GM23338 (cell line): Measurements from ENCODE around the gene CTNNA2. TPM values are rescaled to one million over a fixed set of nuclear protein-coding genes. Genes with fewer than 3 reads are reported as not detected.
A peak's percentile ranks its signal among the peaks of the same experiment; 100 is the strongest.

ENCODE experiments used
- ATAC-seq: fragments of 200-7000 bp; cut with Tn5 transposase; 3 replicates; pipeline ENCODE4 v1.9.1; 2020
- DNase-seq: peaks from one replicate; pipeline ENCODE4 v3.0.0-alpha.2; 2015; ENCODE audit warnings: low spot score
- H2AFZ ChIP-seq: fragments of 200-600 bp; sonication (generic); 2 replicates; pipeline ENCODE4 v1.8.0; 2016; ENCODE audit warnings: antibody characterized with exemption, mild to moderate bottlenecking, moderate library complexity
- H3F3A ChIP-seq: fragments of 200-600 bp; sonication (generic); replicated peaks from 2 replicates; pipeline ENCODE4 v1.8.0; 2017; ENCODE audit warnings: antibody characterized with exemption, mixed run types, low read depth
- H3K27ac ChIP-seq: fragments of 200-600 bp; sonication (generic); 2 replicates; pipeline ENCODE4 v1.6.1; 2016; ENCODE audit warnings: low read depth
- H3K27me3 ChIP-seq: fragments of 200-600 bp; sonication (generic); 2 replicates; pipeline ENCODE4 v1.8.0; 2016; ENCODE audit warnings: mild to moderate bottlenecking, mixed run types, moderate library complexity; ENCODE audit not compliant: insufficient read depth
- H3K36me3 ChIP-seq: fragments of 200-600 bp; sonication (generic); 2 replicates; pipeline ENCODE4 v1.8.0; 2016; ENCODE audit warnings: mild to moderate bottlenecking; ENCODE audit not compliant: insufficient read depth
- H3K4me1 ChIP-seq: fragments of 200-600 bp; sonication (generic); 2 replicates; pipeline ENCODE4 v1.8.0; 2016; ENCODE audit warnings: mild to moderate bottlenecking, moderate library complexity; ENCODE audit not compliant: insufficient read depth
- H3K4me2 ChIP-seq: fragments of 200-600 bp; sonication (generic); 2 replicates; pipeline ENCODE4 v1.7.1; 2017; ENCODE audit warnings: mixed run types
- H3K4me3 ChIP-seq: fragments of 200-600 bp; sonication (generic); 2 replicates; pipeline ENCODE4 v1.6.1; 2016; ENCODE audit warnings: mixed run types
- H3K79me2 ChIP-seq: fragments of 200-600 bp; sonication (generic); replicated peaks from 2 replicates; pipeline ENCODE4 v1.8.0; 2017; ENCODE audit warnings: mild to moderate bottlenecking; ENCODE audit not compliant: insufficient read depth
- H3K9me2 ChIP-seq: fragments of 200-600 bp; sonication (generic); 2 replicates; pipeline ENCODE4 v1.8.0; 2017; ENCODE audit not compliant: insufficient read depth
- H4K20me1 ChIP-seq: fragments of 200-600 bp; sonication (generic); replicated peaks from 2 replicates; pipeline ENCODE4 v1.8.0; 2017; ENCODE audit warnings: mild to moderate bottlenecking; ENCODE audit not compliant: insufficient read depth
- H3K27ac Mint-ChIP-seq: 2 replicates; pipeline ENCODE4 v1.8.0; 2020; ENCODE audit warnings: inconsistent platforms, mild to moderate bottlenecking, moderate library complexity, mixed read lengths
- H3K27me3 Mint-ChIP-seq: 3 replicates; pipeline ENCODE4 v1.8.0; 2022; ENCODE audit warnings: low read depth, mild to moderate bottlenecking, moderate library complexity, mixed read lengths, inconsistent platforms; ENCODE audit not compliant: insufficient read depth, poor library complexity
- H3K36me3 Mint-ChIP-seq: 3 replicates; pipeline ENCODE4 v1.8.0; 2021; ENCODE audit warnings: low read depth, mild to moderate bottlenecking, inconsistent platforms, moderate library complexity, mixed read lengths
- H3K4me1 Mint-ChIP-seq: 3 replicates; pipeline ENCODE4 v1.8.0; 2020; ENCODE audit warnings: mild to moderate bottlenecking, inconsistent platforms, mixed read lengths
- H3K4me3 Mint-ChIP-seq: 3 replicates; pipeline ENCODE4 v1.8.0; 2021; ENCODE audit warnings: moderate library complexity, mild to moderate bottlenecking, inconsistent platforms, mixed read lengths
- H3K9me3 Mint-ChIP-seq: 3 replicates; pipeline ENCODE4 v1.8.0; 2020; ENCODE audit warnings: moderate library complexity, mild to moderate bottlenecking, inconsistent platforms, mixed read lengths
- CREB1 ChIP-seq: fragments of 250-450 bp; sonication (Bioruptor Pico); IDR thresholded peaks from 2 replicates; pipeline ENCODE4 v1.5.0; 2020; ENCODE audit warnings: low read depth, mild to moderate bottlenecking, moderate library complexity
- CTCF ChIP-seq, 2 experiments: fragments of 200-600 bp in 1 of 2; sonication (generic) in 1 of 2; conservative IDR thresholded peaks; 2 replicates each; pipeline versions ENCODE4 v1.5.1 to v1.6.1; 2016 to 2017; ENCODE audit warnings: antibody characterized with exemption in 2 of 2, low read depth in 2 of 2, mild to moderate bottlenecking in 2 of 2, moderate library complexity in 1 of 2
- ETS1 ChIP-seq: IDR thresholded peaks from 2 replicates; pipeline ENCODE4 v1.6.1; 2016; ENCODE audit warnings: antibody characterized with exemption
- EZH2 ChIP-seq: fragments of 200-600 bp; sonication (generic); IDR thresholded peaks from one replicate; pipeline ENCODE4 v1.8.0; 2017; ENCODE audit warnings: antibody characterized with exemption, mild to moderate bottlenecking, low read depth; ENCODE audit not compliant: unreplicated experiment
- EZH2phosphoT487 ChIP-seq: fragments of 200-600 bp; sonication (generic); IDR thresholded peaks from one replicate; pipeline ENCODE4 v1.8.1; 2018; ENCODE audit warnings: antibody characterized with exemption; ENCODE audit not compliant: unreplicated experiment
- JUNB ChIP-seq: IDR thresholded peaks from one replicate; pipeline ENCODE4 v1.6.1; 2016; ENCODE audit warnings: antibody characterized with exemption; ENCODE audit not compliant: unreplicated experiment
- NANOG ChIP-seq: IDR thresholded peaks from 2 replicates; pipeline ENCODE4 v1.6.1; 2016; ENCODE audit warnings: antibody characterized with exemption, borderline replicate concordance
- POLR2AphosphoS5 ChIP-seq: IDR thresholded peaks from 2 replicates; pipeline ENCODE4 v1.6.1; 2016; ENCODE audit warnings: antibody characterized with exemption, low read depth
- REST ChIP-seq: IDR thresholded peaks from one replicate; pipeline ENCODE4 v1.6.1; 2018; ENCODE audit warnings: antibody characterized with exemption; ENCODE audit not compliant: unreplicated experiment
- STAT1 ChIP-seq: IDR thresholded peaks from one replicate; pipeline ENCODE4 v1.6.1; 2016; ENCODE audit warnings: antibody characterized with exemption; ENCODE audit not compliant: unreplicated experiment
- ZNF114 ChIP-seq: fragments of 250-450 bp; sonication (Bioruptor Pico); IDR thresholded peaks from 2 replicates; pipeline ENCODE4 v1.5.0; 2020; ENCODE audit warnings: mild to moderate bottlenecking, moderate library complexity
- ZNF331 ChIP-seq: fragments of 250-450 bp; sonication (Bioruptor Pico); IDR thresholded peaks from 2 replicates; pipeline ENCODE4 v1.5.0; 2020; ENCODE audit warnings: low read depth, mild to moderate bottlenecking, moderate library complexity
- ZNF462 ChIP-seq: fragments of 250-450 bp; sonication (Bioruptor Pico); IDR thresholded peaks from 2 replicates; pipeline ENCODE4 v1.5.0; 2020; ENCODE audit warnings: mild to moderate bottlenecking, moderate library complexity
- polyA plus RNA-seq: library from polyadenylated mRNA; unstranded; fragments of >200 nt; fragmentation: Nextera tagmentation; extraction: Ambion mirVana; gene quantifications from 2 replicates; pipeline ENCODE4 v1.2.1, GENCODE V29; 2016
- total RNA-seq: library from RNA; depleted of rRNA; stranded (reverse); fragments of >200 nt; shearing (Covaris generic); gene quantifications from 2 replicates; pipeline ENCODE4 v1.2.3, GENCODE V29; 2014

CTNNA2 gene
- total and polyA plus RNA-seq, 2 experiments from 2014 or later = 6.4 to 15.6 TPM

- Mint-ChIP-seq H3K36me3 (no peaks in the 10 kb centered on the region), H3K4me3 (no peak overlapping the region), H3K4me1 (peaks cover 4% of the 10 kb centered on the region; the same call in 2 of the 3 replicates), H3K27me3 (no peaks in the 10 kb centered on the region), H3K27ac (no peak overlapping the region), H3K9me3 (no peaks in the 10 kb centered on the region)
- Histone ChIP-seq H3K9me2 (no peaks in the 10 kb centered on the region), H3K27me3 (no peaks in the 10 kb centered on the region), H3K4me2 (no peak overlapping the region), H3K4me3 (no peak overlapping the region), H2AFZ (no peak overlapping the region), H3K79me2 (no peaks in the 10 kb centered on the region), H3K36me3 (no peaks in the 10 kb centered on the region), H3K27ac (no peak overlapping the region), H4K20me1 (no peaks in the 10 kb centered on the region), H3F3A (no peaks in the 10 kb centered on the region), H3K4me1 (no peaks in the 10 kb centered on the region)
- ATAC-seq = peak; percentile 66
- peak; percentile 24 for DNase-seq
- no peak for TF ChIP-seq STAT1
- TF ChIP-seq POLR2AphosphoS5 = no peak
- TF ChIP-seq ZNF462 = no peak
- no peak for TF ChIP-seq CREB1 (CRISPR knock-in tag)
- TF ChIP-seq EZH2 = no peak
- no peak for TF ChIP-seq JUNB
- TF ChIP-seq NANOG = no peak
- no peak for TF ChIP-seq CTCF (conservative IDR thresholded peaks at IDR 0.05; ENCODE audit: low read depth in 2 of 2)
- TF ChIP-seq EZH2phosphoT487 = no peak
- no peak for TF ChIP-seq REST
- TF ChIP-seq ETS1 = no peak
- TF ChIP-seq ZNF331 = no peak
- no peak for TF ChIP-seq ZNF114 (CRISPR knock-in tag)
Observed at GRCh38 chr2:79817288-79817687, 304.4 kb downstream of the CTNNA2 start.
